Measurements from ENCODE around the gene FBN1. TPM values are rescaled to one million over a fixed set of nuclear protein-coding genes. Genes with fewer than 3 reads are reported as not detected.
A peak's percentile ranks its signal among the peaks of the same experiment; 100 is the strongest.

Gene FBN1
- total RNA-seq, 1 donor from 2014 or later, result 67.1 TPM

- no peak for DNase-seq (ENCODE audit: low read depth)
Observed at GRCh38 chr15:48475600-48476395, 169.7 kb downstream of the FBN1 start.

DNA sequence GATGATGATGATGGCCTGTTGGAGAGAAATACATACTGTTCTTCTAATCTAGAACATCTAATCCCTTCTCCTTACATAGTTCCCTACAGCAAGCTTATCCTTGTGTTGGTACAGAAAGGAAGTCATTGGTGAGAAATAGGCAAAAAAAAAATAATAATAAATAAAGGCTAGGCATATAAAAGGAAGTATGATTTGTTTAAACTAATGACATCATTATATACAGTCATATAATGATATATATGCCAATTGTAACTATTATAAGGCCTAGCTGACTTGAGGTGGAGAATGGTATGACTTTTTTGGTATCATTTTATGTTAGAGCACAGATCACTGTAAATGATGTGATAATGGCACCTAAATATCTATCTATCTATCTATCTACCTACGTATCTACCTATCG, 171.8 kb downstream of the FBN1 start:
- DNase-seq (ENCODE audit: low read depth), result no peak

DNA sequence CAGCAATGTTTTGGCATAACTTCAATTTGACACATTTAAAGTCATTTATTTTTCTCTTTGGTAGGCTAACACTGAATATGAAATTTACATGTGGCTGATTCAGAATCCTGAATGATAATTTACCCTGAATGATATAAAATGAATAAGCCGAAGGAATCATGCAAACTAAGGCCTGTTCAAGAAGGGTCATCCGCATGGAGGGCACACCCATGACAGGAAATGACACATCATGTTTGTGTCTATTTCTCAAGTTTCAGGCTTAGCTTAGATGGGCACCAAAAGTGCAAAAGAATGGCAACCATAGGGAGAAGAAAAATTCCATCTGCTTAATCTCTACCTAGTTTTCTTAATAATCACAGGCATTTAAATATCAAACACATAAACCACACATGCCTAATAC, 172.8 kb downstream of the FBN1 start:
- DNase-seq (ENCODE audit: low read depth), result peak; percentile 25

GRCh38 chr15:48471073-48471472, 174.4 kb downstream of the FBN1 start:
- DNase-seq (ENCODE audit: low read depth), result peak; percentile 77

- no peak for DNase-seq (ENCODE audit: low read depth)
Observed at GRCh38 chr15:48470096-48470495, 175.4 kb downstream of the FBN1 start.

DNA sequence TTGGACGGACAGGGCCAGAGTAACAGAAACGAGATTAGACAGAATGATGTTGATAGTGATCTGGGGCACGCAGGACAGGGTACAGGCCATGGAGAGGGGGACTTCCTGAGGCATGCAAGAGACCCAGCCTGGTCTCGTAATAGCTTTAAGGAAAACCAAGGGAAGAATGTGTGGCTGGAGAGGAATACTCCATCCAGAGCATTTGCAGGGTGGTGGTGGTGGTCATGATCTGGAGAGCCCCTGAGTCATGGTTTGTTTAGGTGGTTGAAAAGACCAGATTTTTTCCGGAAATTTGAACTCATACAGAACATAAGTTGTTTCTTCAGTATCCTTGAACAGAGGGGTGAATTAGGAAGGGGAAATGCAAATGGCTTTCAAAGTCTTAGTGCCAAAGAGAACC, 175.8 kb downstream of the FBN1 start:
- peak; percentile 11 for DNase-seq (ENCODE audit: low read depth)

- peak; percentile 48 for DNase-seq (ENCODE audit: low read depth)
Observed at GRCh38 chr15:48469271-48469670, 176.2 kb downstream of the FBN1 start.

DNA sequence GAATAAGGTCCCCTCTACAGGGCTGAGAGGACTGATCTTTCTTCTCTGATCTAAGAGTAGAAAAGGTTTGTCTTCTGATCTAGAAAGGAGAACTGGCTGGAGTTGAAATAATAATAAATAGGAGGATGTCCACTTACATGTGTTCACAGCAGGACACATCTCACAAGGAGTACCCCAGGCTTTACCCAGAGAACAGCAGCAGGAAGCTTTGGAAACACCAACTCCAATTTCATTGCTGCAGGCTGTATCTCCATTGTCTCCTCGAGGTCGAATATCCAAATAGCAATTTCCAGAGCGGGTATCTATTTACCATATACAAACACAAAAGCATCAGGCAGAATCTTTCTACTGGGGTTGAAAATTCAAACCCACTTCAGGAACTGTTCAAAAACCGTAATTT, 177.7 kb downstream of the FBN1 start:
- no peak for DNase-seq (ENCODE audit: low read depth)

- DNase-seq (ENCODE audit: low read depth), result no peak
Observed at GRCh38 chr15:48466820-48467219, 178.7 kb downstream of the FBN1 start.

DNA sequence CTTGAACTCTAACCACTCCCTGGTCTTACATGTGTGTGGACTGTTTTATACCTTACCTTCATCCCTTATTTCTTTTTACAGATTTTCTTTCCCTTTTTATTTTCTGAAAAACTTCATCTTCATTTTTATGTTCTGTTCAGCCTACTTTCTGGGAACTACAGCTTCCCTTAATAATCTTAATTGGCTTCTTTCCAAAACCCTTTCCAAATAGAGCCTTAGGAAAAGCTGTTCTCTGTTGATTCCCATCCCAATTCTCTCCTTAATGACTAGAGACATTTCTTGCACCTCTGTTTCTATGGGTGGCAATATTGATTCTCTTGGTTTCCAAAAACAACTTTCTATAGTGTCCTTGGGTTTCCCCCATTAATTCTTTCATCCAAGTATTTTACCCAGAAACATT, 179.4 kb downstream of the FBN1 start:
- no peak for DNase-seq (ENCODE audit: low read depth)

- DNase-seq (ENCODE audit: low read depth), result no peak
Observed at GRCh38 chr15:48465410-48465809, 180.1 kb downstream of the FBN1 start.

DNA sequence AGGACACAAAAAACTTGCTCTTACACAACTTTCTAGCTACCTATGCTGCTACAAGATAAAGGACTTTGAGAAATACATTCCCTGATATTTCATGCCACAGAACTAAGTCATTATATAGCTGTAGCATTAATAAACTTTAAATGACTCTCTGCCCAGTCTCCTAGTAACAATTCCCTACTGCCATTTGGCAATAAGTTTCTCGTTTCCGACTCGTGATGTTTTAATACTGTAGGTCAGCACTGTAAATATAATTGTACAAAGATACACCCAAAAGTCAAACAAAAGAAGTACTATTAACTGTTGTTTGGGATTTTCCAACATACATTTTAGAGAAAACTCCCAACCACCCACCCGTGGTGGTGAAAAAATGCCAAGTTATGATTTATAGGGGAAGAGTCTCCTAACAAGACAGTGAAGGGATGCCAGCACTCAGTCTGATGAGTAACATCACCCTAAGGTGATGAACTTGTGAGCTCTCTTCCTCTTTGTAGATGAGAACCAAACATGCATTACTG, 182.1 kb downstream of the FBN1 start:
- DNase-seq (ENCODE audit: low read depth), result no peak

DNA sequence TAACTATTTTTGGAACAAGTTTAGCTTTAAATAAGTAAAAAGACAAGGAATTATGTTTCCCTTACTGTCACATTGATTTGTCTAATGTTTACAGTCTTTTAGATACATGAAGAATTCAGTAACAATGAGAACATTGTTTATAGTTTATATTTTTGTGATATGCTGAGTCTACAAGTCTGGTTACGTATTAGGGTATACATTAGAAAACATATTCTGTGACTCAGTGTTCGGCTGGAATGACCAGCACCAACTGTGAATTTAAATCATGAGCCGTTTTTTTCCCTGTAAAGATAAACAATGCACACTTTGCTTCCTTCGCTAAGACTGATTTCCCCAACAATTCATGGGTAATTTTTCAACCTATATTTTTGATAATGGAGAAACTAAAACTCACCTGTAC, 182.8 kb downstream of the FBN1 start:
- DNase-seq (ENCODE audit: low read depth), result no peak

DNA sequence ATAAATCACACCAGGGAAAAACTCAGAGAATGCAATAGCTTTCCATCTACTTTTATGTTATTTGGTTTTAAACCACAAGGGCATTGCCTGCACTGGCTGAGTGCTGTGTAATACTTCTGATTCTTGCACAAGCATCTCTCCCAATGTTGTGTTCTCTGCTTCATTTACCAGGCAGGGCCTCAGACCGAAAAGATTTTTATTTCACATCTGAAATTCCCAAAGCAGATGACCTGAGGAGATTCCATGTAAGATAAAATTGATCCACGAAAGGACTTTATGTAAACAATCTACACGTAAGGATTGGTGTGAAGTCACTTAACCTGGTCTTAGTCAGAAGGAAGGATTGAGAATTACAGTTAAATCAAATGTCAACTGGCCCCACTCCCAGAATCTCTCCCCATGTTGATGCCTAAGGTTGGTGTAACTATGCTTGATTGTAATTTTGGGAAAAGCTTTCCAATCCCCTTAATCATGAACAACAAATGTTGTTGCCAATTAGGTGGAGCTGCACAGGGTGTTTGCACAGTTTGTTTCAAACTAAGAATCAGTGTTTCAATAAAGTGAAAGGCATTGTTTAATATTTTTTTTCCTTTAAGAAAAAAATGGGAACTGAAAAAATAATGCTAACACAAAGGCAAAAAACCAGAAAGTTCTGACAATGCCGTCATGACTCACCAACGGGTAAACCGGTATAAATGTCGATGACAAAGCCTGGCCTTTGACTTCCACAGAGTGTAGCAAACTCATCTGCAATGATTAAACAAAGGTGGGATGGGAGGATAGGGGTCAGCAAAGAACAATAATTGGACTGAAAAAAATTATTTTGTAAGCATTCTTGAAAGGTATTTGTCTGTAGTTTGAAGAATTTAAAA, 185.7 kb downstream of the FBN1 start:
- no peak for DNase-seq (ENCODE audit: low read depth)

GRCh38 chr15:48458876-48459275, 186.6 kb downstream of the FBN1 start:
- no peak for DNase-seq (ENCODE audit: low read depth)

DNA sequence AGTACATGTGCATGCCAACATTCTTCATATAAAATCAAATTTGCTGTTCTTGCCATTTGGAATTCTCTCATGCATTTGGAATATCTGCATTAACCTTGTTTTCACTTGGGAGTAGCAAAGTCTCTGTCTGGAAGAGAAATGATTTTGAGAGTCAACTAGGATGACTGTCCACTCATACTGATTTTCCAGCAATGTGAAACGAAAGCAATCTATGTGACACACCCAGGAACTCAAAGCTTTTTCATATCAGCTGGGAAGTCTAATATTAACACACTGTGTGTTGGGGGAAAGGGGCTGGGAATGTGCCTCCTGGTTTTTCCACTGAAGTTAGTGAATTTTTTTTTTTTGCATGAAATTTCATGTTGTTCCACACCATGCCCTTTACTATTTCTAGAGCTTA, 189.4 kb downstream of the FBN1 start:
- DNase-seq (ENCODE audit: low read depth), result no peak

GRCh38 chr15:48451736-48452135, 193.8 kb downstream of the FBN1 start:
- no peak for DNase-seq (ENCODE audit: low read depth)

GRCh38 chr15:48451241-48451640, 194.3 kb downstream of the FBN1 start:
- DNase-seq (ENCODE audit: low read depth), result no peak

- DNase-seq (ENCODE audit: low read depth), result no peak
Observed at GRCh38 chr15:48449734-48450133, 195.8 kb downstream of the FBN1 start.

DNA sequence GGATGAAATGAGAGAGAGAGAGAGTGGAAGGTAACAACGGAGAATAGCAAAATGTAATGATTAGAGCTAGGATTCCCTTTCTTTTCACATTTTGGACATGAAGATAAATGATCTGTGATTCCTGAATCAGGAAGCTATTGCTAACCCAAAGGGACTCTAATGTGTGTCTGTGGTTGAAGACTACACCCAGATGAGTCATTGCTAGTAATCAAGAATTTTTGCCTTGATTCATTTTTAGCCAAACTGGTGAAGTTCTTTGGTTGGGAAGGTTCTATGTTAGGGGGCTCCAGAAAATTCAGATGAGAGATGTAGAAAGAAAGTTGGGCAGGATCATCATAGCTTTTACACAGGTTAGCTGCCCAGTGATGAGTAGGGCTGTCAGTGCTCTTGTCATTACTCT, 197.9 kb downstream of the FBN1 start:
- DNase-seq (ENCODE audit: low read depth), result no peak

GRCh38 chr15:48447058-48447457, 198.5 kb downstream of the FBN1 start:
- no peak for DNase-seq (ENCODE audit: low read depth)

DNA sequence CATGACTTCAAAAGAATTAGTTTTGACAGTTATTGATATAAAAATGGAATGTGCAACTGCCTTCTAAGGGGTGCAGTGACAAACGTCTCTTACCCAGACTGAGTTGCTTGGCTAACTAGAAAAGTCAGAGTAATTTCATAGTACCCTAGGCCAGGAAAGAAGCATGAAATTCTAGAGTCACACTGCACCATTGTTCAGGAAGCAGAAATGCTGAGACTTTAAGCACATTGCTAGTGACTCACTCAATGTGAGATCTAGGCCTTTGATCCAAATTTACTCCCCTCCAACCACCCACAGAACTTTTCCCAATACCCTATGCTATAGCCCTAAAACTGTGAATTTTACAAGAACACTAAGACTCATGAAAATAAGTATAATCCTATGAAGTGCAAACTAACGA, 203.5 kb downstream of the FBN1 start:
- DNase-seq (ENCODE audit: low read depth), result no peak

Measured in myocyte (in vitro differentiated cells).